ENCODE measurements around the gene TSEN54.

TSEN54 gene

DNA sequence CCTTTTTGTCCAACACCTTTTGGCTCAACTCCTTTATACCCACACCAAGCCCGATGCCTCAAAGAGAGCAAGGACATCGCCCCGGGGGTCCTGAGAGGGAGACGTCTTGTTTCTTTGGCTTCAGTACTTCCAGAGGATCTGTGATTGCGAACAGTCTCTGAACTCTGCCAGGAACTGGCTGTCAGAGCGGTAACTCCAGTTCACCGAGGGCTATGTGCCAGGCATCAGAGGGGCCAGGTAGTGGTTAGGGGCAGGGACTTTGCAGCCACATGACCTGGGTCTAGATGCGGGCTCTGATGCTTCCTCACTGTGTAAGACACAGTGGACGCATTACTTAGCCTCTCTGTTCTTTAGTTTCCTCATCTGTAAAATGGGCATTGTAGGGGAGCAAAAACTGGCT, 30.8 kb downstream of the TSEN54 start:
- no peak for DNase-seq

DNA sequence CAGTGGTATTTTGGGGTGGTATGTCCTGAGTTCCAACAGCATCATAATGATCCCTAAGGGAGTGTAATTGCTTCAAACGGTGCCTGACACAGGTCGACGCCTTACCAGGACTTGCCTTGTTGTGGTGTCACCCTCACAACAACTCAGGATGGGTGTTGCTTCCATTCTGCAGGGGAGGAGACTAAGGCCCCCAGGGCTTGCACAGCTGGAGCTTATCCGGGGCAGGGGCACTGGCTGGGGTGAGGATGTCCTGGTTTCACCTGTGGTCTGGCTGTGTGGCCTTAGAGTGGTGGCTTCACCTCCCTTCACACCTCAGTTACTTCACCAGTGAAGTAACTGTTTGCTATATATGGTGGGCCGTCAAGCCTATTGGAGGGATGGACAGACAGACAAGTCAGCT, 32.5 kb downstream of the TSEN54 start:
- no peak for DNase-seq

DNA sequence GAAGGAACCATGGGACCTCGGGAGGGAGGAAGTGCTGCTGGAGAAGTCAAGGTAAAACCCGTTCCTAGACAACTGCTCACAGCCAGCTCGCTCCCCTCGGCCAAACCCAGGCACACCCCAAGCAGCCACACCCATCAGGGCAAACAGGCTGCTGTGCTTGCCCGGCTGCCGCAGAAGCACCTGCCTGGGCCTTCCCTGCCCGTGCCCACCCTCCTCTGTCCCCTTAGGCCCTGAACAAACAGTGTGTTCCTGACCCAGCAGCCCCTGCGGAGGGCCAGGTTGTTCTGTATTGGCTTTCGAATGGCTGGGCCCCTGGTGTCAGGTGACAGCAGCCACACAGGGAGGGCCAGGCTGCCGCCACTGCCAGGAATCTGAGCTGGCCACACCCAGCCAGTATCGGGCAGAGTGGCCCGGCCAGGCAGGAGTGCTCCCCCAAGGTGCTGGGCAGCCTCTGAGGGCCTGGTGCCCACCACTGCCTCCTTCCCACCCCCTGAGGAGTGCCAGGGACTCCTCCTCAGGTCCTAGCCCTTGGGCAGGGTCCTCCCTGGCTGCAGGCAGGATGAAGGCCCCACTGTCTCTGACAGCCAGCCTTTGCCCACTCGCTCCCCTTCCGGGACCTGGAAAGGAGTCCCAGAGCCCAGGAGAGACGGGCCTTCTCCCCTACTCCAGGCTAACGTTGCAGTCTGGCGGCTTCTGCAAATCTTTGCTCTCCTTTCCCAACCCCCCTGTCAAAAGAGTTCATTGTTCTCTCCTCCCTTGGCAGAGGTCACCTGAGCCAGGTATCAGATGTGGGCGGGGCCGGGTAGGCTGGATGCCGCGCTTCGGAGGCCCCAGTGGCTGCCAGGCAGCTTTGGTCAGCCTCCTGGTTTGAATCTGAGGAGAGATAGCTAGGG, 33.2 kb downstream of the TSEN54 start:
- DNase-seq = no peak

DNA sequence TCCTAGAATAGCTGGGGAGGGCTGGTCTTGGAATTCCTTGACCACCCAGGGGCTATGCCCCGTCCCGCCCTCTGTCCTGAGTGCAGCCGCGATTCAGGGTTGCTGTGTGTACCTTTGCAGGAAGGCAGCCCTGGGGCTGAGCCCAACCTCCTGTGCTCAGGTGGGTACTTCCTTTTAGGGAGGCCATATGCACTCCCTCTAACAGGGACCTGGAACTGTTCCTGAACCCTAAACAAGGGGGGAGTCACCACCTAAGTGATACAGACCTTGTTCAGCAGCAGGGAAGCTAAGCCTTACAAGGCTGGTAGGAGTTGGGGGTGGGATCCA, 33.8 kb downstream of the TSEN54 start:
- no peak for DNase-seq

DNA sequence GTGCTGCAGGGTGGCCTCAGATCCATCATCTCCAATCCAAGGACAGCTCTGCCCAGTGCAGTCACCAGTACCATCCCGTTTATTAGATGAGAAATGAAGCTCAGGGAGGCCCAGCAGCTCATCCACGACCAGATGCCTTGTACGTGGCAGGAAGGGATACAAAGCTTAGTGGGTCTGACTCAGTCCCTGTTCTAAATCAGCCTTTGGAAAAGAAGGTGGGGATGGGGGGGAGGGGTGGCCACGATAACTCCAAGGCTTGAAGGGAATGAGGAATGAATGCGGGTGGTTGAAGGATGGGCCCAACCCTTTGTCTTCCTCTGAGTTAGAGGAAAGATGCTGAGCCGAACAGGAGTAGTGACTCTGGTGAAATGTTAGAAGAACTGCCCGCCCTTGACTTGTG, 34.9 kb downstream of the TSEN54 start:
- peak; percentile 43 for DNase-seq

DNA sequence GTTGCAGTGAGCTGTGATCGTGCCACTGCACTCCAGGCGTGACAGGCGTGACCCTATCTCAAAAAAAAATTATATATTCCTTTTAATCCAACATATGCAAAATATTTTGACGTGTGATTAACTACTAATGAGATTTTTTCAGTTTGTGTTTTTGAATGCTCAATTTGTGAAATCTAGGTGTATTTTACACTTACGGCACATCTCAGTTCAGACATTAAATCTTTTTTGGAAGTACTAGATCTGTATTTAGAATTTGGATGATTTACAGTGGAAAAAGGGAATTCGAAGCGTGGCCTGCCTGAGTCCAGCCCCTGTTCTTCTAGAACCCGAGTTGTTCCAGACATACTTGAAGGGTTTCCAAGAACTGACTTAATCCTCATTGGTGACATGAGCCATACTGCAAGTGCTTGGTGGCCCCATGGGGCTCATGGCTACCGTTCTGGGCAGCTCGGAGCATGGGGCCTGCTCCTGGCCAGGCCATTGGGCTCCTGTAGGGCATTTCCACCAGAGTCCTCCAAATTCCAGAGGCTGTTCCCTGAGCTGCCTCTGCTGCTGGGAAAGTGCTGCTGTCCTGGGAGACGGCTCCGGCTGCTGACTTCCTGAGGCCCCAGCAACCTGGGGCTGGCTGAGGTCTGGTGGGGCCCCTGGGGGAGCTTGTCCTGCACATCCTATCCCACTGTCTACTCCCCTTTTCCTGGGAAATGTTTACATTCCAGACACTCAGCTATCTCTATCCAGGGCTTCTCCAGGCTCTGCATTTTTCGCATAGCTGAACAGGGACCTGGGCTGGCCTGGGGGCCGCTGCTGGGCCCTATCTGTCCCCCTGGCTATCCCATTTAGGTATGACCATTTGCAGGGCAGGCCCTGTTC, 36.3 kb downstream of the TSEN54 start:
- DNase-seq = peak; percentile 58

DNA sequence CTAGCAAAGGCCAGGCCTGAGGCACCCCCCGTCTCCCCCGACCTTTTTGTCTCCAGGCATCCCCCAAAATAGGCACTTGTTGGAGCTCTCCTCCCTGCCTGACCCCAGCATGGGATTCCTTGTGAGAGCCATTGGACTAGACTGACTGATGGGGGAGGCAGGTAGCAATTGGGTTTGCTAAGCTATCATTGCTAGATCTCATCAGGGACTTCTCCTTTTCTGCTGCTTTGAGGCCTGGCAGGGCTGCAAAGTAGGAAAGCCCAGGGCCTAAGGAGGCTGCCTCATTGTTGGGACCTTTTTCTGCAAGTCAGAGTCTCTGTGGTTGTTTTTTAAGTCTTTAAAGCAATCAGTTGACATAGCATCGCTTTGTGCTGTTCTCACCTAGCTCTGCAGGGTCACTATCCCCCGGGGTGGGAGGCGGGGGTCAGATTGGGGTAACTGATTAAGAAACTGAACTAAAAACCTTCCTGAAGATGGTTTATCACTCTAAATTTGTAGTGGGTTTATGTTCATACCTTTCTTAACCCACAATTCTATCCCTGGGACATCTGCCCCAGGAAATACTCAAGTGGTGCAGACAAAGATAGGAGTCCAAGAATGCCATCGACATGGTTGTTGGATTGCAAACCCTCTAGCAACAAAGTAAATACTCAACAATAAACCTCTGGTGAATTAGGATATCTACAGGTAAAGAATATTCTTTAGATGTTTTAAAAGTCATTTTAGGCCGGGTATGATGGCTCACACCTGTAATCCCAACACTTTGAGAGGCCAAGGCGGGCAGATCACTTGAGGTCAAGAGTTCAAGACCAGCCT, 37.2 kb downstream of the TSEN54 start:
- DNase-seq = no peak

DNA sequence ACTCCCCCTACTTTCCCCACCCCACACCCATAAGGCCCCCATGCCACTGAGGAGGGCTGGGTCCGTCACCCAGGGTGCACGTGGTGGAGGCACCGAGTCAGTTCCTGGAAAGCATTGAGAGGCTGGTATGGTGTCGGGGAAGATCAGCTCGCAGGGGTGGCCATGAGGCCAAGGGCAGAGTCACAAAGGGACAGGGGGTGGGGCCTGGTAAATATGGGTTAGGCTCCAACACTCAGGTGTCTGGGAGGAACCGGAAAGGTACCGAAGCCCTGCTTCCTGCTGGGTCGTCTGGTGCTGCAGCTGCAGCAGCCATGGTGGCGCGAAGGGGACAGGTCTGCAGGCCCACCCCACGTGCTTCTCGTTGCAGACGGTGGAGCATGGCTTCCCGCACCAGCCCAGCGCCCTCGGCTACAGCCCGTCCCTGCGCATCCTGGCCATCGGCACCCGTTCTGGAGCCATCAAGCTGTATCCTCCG, 39.4 kb downstream of the TSEN54 start:
- no peak for DNase-seq

DNA sequence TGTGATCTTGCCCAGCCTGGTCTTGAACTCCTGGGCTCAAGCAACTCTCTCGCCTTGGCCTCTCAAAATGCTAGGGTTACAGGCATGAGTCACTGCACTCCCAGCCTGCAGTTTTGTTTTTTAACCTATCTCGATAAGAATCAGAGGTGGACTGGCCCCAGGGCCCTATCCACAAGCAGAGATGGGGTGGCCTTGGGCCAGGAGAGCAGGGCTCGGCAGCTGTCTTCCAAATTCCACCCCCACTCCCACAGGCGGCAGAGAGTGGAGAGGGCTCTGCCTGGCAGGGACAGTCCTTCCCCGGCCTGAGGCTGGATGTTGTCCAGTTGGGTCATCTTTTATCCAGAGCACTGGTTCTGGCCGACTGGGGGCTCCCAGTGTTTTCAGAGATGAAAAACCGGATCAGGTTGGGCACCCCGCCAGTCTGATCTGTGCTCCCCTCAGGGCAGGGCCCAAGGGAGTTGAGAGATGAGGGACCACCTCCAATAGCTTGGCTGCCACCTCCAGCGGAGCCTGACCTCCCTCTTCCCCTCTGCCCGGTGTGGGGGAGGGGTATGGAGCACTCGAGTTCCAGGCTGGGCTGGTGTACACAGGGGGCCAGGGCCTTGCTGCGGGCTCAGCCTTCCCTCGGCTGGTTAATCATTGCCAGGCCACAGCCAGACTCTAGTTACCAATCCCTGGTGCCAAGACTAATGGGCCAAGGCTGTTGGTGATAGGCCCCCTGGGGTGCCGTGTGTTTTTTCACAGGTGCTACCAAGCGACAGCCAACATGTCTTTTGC, 40.9 kb downstream of the TSEN54 start:
- DNase-seq = peak; percentile 19

DNA sequence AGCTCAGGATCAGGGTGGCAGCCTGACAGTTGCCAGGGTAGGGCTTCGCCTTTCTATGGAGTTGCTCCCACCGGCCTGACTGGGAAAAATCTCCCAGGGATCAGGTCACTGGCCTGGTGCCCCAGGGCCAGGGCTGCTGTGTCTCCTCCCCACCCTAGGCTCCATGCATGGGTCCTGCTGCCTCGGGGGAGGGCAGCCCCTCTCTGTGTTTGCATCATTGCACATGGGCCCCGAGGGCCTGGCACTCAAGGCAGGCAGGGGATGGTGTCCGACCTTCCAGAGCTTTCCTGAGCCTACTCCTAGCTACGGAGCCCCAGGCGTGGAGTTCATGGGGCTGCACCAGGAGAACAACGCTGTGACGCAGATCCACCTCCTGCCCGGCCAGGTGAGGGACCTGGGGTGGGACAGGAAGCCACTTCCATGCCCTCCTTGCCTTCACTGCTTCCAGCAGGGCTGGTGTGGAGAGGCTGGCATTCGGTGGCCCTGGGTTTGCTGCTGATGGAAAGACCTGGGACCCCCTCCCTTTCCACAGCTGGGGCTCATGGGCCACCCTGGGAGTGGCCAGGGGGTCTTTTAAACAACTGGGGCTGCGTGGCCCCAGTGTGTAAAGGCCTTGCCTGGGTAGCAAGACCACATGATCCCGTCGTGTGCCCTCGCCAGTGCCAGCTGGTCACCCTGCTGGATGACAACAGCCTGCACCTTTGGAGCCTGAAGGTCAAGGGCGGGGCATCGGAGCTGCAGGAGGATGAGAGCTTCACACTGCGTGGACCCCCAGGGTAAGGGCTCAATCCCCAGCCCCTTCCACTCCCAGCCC, 41.7 kb downstream of the TSEN54 start:
- DNase-seq = no peak

DNA sequence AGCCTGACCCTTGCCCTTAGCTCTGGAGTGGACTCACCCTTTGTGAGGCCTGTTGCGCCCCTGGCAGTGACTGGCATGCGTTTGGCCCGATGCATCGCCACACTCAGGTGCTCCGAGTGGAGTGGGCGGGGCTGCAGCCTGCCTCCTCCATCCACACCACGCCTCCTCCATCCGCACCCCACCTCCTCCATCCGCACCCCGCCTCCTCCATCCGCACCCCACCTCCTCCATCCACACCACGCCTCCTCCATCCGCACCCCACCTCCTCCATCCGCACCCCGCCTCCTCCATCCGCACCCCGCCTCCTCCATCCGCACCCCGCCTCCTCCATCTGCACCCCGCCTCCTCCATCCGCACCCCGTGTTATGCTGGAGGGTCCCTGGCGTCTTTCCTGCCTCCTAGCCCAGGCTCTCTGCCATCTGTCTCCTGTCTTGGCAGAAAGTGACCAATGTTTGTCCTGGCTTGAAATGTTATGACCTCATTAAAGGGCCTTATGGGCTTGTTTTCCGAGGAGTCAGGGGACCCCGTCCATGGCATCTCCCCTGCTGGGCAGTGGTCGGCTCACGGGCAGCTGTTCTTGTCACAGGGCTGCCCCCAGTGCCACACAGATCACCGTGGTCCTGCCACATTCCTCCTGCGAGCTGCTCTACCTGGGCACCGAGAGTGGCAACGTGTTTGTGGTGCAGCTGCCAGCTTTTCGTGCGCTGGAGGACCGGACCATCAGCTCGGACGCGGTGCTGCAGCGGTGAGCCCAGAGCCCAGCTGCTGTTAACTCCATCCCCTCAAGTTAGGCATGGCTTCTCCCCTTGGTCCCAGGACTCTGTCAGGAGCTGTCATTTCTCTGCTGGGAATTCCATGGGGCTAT, 42.6 kb downstream of the TSEN54 start:
- no peak for DNase-seq

DNA sequence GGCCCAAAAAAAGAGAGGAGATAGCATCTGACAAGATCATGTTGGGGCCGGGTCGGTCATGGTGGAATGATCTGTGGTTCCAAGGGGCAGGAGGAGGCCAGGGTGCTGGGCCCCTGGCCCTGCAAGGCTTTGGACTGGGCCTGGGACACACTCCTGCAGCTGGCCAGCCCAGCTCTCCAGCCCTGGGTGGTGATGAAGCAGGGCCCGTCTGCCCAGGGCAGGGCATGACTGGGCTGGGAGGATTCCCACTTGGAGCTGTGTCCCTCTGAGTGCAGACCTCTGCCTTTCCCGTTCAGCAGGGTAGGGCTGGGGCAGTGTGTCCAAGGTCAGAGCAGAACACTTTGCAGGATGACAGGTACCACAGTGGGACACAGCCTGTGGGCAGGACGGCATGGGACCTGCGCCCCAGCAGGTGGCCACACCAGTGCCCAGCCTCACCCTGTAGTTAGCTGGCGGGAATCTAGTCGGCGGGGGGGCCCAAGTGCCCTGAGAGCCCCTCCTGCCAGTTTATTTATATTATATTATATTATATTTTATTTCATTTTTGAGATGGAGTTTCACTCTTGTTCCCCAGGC, 43.7 kb downstream of the TSEN54 start:
- no peak for DNase-seq

DNA sequence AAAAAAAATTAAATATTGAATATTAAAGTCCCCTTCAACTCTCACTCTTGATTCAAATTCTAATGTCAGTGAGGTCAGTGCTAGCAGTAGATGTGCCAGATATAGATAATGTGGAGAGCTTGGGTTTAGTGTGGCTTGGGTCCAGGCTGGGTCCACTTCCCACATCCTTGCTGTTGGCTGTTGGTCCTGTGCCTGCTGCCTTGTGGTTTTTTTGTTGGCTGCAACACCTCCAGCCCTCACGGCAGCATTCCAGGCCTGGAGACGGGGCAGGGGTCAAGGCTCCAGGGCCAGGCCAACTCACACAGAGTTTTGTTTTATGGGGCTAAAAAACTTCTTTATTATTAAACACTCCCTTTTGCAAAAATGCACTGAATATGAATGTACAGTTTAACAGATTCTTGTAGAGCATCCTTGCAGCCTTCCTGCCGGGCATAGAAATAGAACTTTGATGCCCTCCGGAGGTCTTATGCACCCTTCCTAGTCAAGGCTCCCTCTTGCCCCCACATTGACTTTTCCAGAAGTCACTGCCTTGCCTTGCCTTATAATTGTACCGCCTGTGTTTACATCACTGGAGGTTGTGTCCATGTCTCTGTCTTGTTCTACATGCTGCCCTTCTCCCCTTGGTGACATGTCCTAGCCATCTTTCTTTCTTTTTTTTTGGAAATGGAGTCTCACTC, 45.7 kb downstream of the TSEN54 start:
- DNase-seq = no peak

DNA sequence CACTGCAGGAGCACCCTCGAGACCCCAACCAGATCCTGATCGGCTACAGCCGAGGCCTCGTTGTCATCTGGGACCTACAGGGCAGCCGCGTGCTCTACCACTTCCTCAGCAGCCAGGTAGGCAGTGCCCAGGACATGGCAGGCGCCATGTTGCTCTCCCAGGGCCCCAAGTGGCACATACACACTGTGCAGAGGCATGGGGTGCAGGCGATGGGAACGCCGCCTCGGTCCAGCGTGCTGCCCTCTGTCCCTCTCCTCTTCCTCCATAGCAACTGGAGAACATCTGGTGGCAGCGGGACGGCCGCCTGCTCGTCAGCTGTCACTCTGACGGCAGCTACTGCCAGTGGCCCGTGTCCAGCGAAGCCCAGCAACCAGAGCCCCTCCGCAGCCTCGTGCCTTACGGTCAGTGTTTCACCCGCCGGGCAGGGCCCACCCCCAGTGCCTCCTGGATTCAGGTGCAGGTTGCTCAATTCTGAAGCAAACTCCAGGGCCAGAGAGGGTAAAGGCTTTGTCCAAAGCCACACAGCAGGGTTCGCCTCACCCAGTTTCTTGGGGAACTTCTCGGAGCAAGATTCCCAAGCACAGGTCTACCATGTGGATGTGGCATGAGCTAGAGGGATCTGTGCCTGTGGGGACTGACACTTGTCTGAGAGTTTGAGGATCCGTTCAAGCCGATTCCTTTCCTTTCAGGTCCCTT, 46.9 kb downstream of the TSEN54 start:
- no peak for DNase-seq

DNA sequence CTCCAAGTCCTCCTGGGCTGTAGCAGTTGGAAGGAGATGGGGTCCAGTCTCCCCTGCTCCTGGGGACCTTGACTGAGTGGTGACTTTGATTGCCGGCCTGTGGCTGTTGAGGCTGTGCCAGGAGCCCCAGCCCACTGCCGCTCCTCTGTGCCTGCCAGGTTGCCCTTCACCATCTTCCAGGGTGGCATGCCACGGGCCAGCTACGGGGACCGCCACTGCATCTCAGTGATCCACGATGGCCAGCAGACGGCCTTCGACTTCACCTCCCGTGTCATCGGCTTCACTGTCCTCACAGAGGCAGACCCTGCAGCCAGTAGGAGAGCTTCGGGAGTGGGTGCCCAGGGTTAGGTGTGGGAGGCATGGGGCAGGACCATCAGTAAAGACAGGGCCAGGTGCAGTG, 47.9 kb downstream of the TSEN54 start:
- DNase-seq = no peak

DNA sequence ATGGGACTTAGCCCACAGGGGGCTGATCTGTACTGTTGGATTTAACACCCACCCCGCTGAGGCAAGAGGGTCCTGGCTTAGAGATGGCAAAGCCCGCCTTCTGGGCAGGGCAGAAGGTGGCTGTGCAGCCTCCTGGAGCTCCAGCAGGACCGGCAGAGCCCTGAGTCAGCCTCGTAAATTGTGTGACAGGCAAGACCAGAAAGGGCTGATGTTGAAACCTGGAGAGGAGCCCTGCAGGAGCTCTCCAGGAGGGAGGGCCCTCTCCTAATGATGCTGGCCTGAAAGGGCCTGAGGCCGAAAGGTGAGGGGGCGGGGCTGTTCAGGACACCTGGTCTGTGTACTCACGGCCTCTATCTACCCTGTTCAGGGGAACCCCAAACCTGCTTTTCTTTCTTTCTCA, 48.7 kb downstream of the TSEN54 start:
- no peak for DNase-seq

DNA sequence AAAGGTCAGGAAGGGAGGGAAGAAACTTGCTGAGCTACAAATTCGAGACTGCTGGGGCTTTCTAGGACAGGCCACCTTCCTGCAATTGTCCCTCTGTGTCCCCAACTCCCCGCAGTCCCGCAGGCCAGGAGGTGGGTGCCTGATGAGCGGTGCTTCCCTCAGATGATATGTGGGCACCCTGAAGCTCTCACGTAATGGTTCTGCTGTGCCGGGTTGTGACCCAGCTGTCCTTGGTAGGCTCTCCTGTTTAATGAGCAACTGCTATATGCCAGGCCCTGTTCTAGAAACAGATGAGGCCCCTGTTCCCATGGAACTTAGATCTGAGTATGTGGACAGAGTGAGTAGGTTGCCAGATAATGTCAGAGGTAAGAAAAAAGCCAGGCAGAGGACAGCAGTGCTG, 49.3 kb downstream of the TSEN54 start:
- DNase-seq = no peak

DNA sequence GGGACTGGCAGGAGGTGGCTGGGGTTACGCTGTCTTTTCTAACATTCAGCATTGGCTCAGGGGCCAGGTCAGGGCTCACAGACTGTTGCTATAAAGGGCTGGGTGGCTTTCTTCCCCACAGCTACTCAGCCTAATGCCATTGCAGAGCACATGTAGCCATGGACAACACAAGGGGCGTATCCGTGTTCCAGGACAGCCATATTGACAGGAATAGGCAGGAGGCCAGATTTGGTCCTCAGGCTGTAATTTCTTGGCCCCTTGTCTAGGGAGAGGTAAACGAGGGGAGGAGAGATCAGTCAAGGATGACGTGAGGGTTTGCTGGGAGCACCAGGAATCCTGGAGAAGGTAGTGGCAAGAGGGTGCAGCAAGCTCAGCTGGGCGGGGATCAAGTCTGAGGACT, 50.1 kb downstream of the TSEN54 start:
- no peak for DNase-seq

DNA sequence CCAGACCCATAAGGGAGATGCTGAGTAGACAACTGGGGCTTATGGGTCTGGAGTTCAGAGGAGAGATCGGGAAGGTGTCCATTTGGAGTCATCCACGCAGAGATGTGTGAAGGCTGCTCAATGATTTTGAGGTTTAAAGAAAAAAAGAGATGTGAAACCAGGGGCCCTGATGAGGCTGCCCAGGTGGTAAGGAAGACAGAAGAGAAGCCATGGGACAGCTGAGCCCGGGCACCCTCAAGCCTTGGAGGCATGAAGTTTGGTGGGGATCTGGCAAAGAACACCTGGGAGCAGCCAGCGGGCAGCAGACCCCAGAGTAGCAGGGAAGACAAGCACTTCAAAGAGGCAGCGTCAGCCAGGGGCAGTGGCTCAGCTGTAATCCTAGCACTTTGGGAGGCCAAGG, 50.5 kb downstream of the TSEN54 start:
- DNase-seq = no peak

All from fibroblast of skin of right biceps (primary cell).